Esophagus muscularis mucosa (tissue), 3 donors: ENCODE measurements around the gene ALDH18A1.

Source experiments
- CTCF ChIP-seq, 3 experiments: fragments of 200-600 bp in 2 of 3; fragments of 450-650 bp in 1 of 3; sonication (generic) in 2 of 3; IDR thresholded peaks; one replicate each; pipeline ENCODE4 v1.5.1; 2017 to 2019; ENCODE audit warnings: antibody characterized with exemption in 3 of 3, mild to moderate bottlenecking in 2 of 3, moderate library complexity in 1 of 3
- POLR2A ChIP-seq: fragments of 450-650 bp; IDR thresholded peaks from one replicate; pipeline ENCODE4 v1.6.1; 2017; ENCODE audit warnings: antibody characterized with exemption, moderate library complexity, mild to moderate bottlenecking, low read depth
- POLR2AphosphoS5 ChIP-seq, 2 donors: sonication (generic); formaldehyde crosslinking; IDR thresholded peaks; one replicate each; pipeline ENCODE4 v1.6.1; 2017; ENCODE audit warnings: antibody characterized with exemption in 2 of 2

- TF ChIP-seq CTCF (IDR thresholded peaks at IDR 0.05) (no peak), POLR2AphosphoS5 (IDR thresholded peaks at IDR 0.05) (no peak), POLR2A (no peak)
These were observed 18.6 kb downstream of the ALDH18A1 start for GRCh38 chr10:95637911-95638310.
